Measurements from ENCODE around the gene STK11IP.
"Not testable (repeated sequence)": the region's sequence is repeated elsewhere in the genome, so short reads cannot be mapped to it uniquely, and the experiment has no call there.

Gene STK11IP

DNA sequence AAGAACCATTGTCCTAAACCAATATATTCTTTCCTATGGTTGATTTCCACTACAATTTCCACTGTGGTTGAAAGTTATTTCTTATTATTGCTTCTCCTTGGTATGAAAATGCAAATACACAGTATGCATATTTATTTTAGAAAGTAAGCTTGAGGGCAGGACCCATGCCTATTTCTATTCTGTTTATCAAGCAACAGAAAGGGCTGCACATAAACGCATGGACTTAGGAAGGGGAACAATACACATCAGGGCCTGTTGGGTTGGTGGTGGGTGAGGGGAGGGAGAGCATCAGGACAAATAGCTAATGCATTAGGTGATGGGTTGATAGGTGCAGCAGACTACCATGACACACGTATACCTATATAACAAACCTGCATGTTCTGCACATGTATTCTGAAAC, 50.5 kb downstream of the STK11IP start:
- H3K79me2 ChIP-seq (ENCODE audit: low read length): no peaks in the 10 kb centered on the region
- H2AFZ ChIP-seq (ENCODE audit: low read length): no peak overlapping the region
- DNase-seq: no peak
- H3K36me3 ChIP-seq (replicated peaks; ENCODE audit: insufficient read depth, low read length): no peaks in the 10 kb centered on the region
- no peaks in the 10 kb centered on the region for H3K9me3 ChIP-seq (replicated peaks; ENCODE audit: insufficient read depth, low read length)
- no peak overlapping the region for H3K9ac ChIP-seq (ENCODE audit: low read length)
- H3K4me1 ChIP-seq (ENCODE audit: low read length): no peaks in the 10 kb centered on the region
- H3F3A ChIP-seq (ENCODE audit: insufficient read depth, low read length): no peaks in the 10 kb centered on the region
- H3K9me2 ChIP-seq (replicated peaks; ENCODE audit: insufficient read depth, low read length): no peaks in the 10 kb centered on the region
- no peaks in the 10 kb centered on the region for H4K20me1 ChIP-seq (ENCODE audit: insufficient read depth, low read length)
- H3K27ac ChIP-seq (ENCODE audit: low read length): no peak overlapping the region
- H3K4me3 ChIP-seq (ENCODE audit: low read length): no peak overlapping the region
- no peaks in the 10 kb centered on the region for H3K27me3 ChIP-seq (replicated peaks; ENCODE audit: insufficient read depth, low read length)
- no peak for TF ChIP-seq EZH2 (optimal IDR thresholded peaks at IDR 0.05; ENCODE audit: low read depth, low read length)
- TF ChIP-seq, protein P1, sequence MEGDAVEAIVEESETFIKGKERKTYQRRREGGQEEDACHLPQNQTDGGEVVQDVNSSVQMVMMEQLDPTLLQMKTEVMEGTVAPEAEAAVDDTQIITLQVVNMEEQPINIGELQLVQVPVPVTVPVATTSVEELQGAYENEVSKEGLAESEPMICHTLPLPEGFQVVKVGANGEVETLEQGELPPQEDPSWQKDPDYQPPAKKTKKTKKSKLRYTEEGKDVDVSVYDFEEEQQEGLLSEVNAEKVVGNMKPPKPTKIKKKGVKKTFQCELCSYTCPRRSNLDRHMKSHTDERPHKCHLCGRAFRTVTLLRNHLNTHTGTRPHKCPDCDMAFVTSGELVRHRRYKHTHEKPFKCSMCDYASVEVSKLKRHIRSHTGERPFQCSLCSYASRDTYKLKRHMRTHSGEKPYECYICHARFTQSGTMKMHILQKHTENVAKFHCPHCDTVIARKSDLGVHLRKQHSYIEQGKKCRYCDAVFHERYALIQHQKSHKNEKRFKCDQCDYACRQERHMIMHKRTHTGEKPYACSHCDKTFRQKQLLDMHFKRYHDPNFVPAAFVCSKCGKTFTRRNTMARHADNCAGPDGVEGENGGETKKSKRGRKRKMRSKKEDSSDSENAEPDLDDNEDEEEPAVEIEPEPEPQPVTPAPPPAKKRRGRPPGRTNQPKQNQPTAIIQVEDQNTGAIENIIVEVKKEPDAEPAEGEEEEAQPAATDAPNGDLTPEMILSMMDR (IDR thresholded peaks at IDR 0.05; ENCODE audit: low read length): no peak
- no peak for TF ChIP-seq EZH2phosphoT487 (IDR thresholded peaks at IDR 0.05; ENCODE audit: low read length)
- H3K4me2 ChIP-seq (ENCODE audit: low read depth, low read length): no peak overlapping the region

DNA sequence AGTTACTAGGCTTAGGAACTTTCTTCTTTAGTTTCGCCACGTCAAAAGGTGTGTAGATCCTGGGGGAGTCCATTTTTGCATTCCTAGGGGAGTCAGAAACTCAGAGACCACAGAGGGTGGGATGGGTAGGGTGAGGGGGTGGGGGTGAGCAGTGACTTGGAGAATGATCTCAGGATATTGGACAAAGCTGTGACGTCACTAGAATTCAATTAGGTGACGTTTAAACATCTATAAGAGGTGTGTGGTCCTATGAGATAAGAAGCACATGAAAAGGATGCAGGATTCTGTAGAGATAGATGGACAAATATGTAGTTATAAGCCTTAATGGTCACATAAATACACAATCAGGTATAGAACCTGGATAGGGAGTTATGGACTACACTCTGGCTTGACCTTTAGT, 51.3 kb downstream of the STK11IP start:
- H3K9ac ChIP-seq (ENCODE audit: low read length): no peak overlapping the region
- no peaks in the 10 kb centered on the region for H3K79me2 ChIP-seq (ENCODE audit: low read length)
- no peaks in the 10 kb centered on the region for H3K4me1 ChIP-seq (ENCODE audit: low read length)
- H3K4me2 ChIP-seq (ENCODE audit: low read depth, low read length): no peak overlapping the region
- H3K9me3 ChIP-seq (replicated peaks; ENCODE audit: insufficient read depth, low read length): no peaks in the 10 kb centered on the region
- H2AFZ ChIP-seq (ENCODE audit: low read length): no peak overlapping the region
- DNase-seq: no peak
- H3F3A ChIP-seq (ENCODE audit: insufficient read depth, low read length): no peaks in the 10 kb centered on the region
- H3K4me3 ChIP-seq (ENCODE audit: low read length): no peak overlapping the region
- H3K9me2 ChIP-seq (replicated peaks; ENCODE audit: insufficient read depth, low read length): no peaks in the 10 kb centered on the region
- H3K27ac ChIP-seq (ENCODE audit: low read length): no peak overlapping the region
- no peaks in the 10 kb centered on the region for H3K36me3 ChIP-seq (replicated peaks; ENCODE audit: insufficient read depth, low read length)
- no peaks in the 10 kb centered on the region for H3K27me3 ChIP-seq (replicated peaks; ENCODE audit: insufficient read depth, low read length)
- TF ChIP-seq EZH2phosphoT487 (IDR thresholded peaks at IDR 0.05; ENCODE audit: low read length) (no peak), EZH2 (optimal IDR thresholded peaks at IDR 0.05; ENCODE audit: low read depth, low read length) (no peak)
- TF ChIP-seq, protein P1 (IDR thresholded peaks at IDR 0.05; ENCODE audit: low read length): no peak
- no peaks in the 10 kb centered on the region for H4K20me1 ChIP-seq (ENCODE audit: insufficient read depth, low read length)

DNA sequence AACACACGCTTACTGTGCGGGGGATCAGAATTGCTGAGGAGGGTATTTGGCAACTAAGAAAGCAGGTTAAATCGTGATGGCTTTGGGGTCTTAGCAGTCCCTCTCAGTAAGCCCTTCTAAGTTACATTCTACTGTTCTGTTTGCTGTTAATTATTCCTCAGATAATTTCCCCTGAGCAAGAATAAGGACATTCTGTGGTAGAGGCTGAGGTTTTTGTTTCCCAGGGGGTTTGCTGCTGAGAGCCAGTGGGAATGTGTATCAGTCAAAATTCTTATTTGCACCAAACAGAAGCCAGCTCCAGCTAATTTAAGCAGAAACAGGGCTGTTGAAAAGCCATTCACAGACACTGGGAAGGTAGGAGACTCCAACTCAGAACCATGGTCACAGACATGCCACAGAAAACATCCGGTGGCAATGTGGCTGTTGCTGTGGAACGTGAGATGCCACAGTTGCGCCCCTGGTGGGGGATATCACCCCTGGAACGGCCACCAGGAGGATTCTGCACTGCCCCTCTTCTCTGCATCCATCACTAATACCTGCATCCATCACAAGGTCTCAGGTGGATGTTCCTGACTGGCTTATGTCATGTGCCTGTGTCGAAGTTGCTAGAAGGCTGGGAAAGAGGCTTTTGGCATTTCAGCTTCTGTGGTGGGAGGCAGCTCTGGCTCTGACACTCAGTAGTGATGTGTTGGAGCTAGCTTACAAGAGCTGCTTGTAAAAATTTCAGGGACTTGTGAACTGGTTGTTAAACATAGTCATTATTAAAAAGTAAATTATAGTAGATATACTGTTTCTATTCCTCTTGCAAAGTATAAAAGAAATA, 53.0 kb downstream of the STK11IP start:
- Histone ChIP-seq H3K4me2 (ENCODE audit: low read depth, low read length) (no peak overlapping the region), H3F3A (ENCODE audit: insufficient read depth, low read length) (no peaks in the 10 kb centered on the region), H3K36me3 (replicated peaks; ENCODE audit: insufficient read depth, low read length) (no peaks in the 10 kb centered on the region), H3K4me1 (ENCODE audit: low read length) (no peaks in the 10 kb centered on the region), H3K9ac (ENCODE audit: low read length) (no peak overlapping the region), H3K27me3 (replicated peaks; ENCODE audit: insufficient read depth, low read length) (no peaks in the 10 kb centered on the region), H3K9me2 (replicated peaks; ENCODE audit: insufficient read depth, low read length) (no peaks in the 10 kb centered on the region), H4K20me1 (ENCODE audit: insufficient read depth, low read length) (no peaks in the 10 kb centered on the region), H3K4me3 (ENCODE audit: low read length) (no peak overlapping the region), H3K27ac (ENCODE audit: low read length) (no peak overlapping the region), H3K79me2 (ENCODE audit: low read length) (no peaks in the 10 kb centered on the region), H2AFZ (ENCODE audit: low read length) (no peak overlapping the region), H3K9me3 (replicated peaks; ENCODE audit: insufficient read depth, low read length) (no peaks in the 10 kb centered on the region)
- TF ChIP-seq EZH2 (optimal IDR thresholded peaks at IDR 0.05; ENCODE audit: low read depth, low read length) (no peak), EZH2phosphoT487 (IDR thresholded peaks at IDR 0.05; ENCODE audit: low read length) (no peak)
- TF ChIP-seq, protein P1 (IDR thresholded peaks at IDR 0.05; ENCODE audit: low read length): no peak
- no peak for DNase-seq

DNA sequence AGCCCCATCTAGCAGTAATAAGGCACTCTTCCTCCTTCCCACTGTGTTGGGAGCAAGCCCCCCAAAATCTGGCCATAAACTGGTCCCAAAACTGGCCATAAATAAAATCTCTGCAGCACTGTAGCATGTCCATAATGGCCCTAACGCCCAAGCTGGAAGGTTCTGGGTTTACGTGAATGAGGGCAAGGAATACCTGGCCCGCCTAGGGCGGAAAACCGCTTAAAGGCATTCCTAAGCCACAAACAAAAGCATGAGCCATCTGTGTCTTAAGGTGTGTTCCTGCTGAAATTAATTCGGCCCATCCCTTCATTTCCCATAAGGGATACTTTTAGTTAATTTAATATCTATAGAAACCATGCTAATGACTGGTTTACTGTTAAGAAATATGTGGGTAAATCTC, 54.0 kb downstream of the STK11IP start:
- H3K36me3 ChIP-seq (replicated peaks; ENCODE audit: insufficient read depth, low read length); H3K79me2 ChIP-seq (ENCODE audit: low read length); H2AFZ ChIP-seq (ENCODE audit: low read length); H3K9me2 ChIP-seq (replicated peaks; ENCODE audit: insufficient read depth, low read length); H3K4me2 ChIP-seq (ENCODE audit: low read depth, low read length); H3K9ac ChIP-seq (ENCODE audit: low read length); H3K4me3 ChIP-seq (ENCODE audit: low read length); H3K9me3 ChIP-seq (replicated peaks; ENCODE audit: insufficient read depth, low read length); H3K4me1 ChIP-seq (ENCODE audit: low read length); H3F3A ChIP-seq (ENCODE audit: insufficient read depth, low read length); H3K27ac ChIP-seq (ENCODE audit: low read length); H4K20me1 ChIP-seq (ENCODE audit: insufficient read depth, low read length); DNase-seq; H3K27me3 ChIP-seq (replicated peaks; ENCODE audit: insufficient read depth, low read length): not testable (repeated sequence)
